WERI-Rb-1 (cell line): ENCODE data around the gene SUPT4H1.
A peak's percentile ranks its signal among the peaks of the same experiment; 100 is the strongest.

Experiments used
- DNase-seq: peaks from one replicate; pipeline ENCODE4 v3.0.0-alpha.2; 2020
- H3K27ac ChIP-seq: fragments of 250-450 bp; sonication (Bioruptor Pico); 2 replicates; pipeline ENCODE4 v1.5.1; 2020; ENCODE audit warnings: mild to moderate bottlenecking, moderate library complexity
- H3K27me3 ChIP-seq: fragments of 250-450 bp; sonication (Bioruptor Pico); 2 replicates; pipeline ENCODE4 v1.5.1; 2021; ENCODE audit warnings: mild to moderate bottlenecking, low read depth, moderate library complexity; ENCODE audit not compliant: insufficient read depth, severe bottlenecking
- H3K36me3 ChIP-seq: fragments of 250-450 bp; sonication (Bioruptor Pico); 2 replicates; pipeline ENCODE4 v1.5.1; 2020; ENCODE audit warnings: mild to moderate bottlenecking, moderate library complexity
- H3K4me3 ChIP-seq: 2 replicates; pipeline ENCODE4 v1.5.1; 2011; ENCODE audit warnings: low read depth, mild to moderate bottlenecking, control low read depth, low read length
- H3K9me3 ChIP-seq: fragments of 250-450 bp; sonication (Bioruptor Pico); 2 replicates; pipeline ENCODE4 v1.5.1; 2021; ENCODE audit warnings: mild to moderate bottlenecking, moderate library complexity; ENCODE audit not compliant: severe bottlenecking
- TF ChIP-seq, protein P1 (sequence below): IDR thresholded peaks from 2 replicates; pipeline ENCODE4 v1.5.1; 2011; ENCODE audit warnings: low read depth, mild to moderate bottlenecking, control low read depth, inconsistent platforms, low read length

Gene SUPT4H1

DNA sequence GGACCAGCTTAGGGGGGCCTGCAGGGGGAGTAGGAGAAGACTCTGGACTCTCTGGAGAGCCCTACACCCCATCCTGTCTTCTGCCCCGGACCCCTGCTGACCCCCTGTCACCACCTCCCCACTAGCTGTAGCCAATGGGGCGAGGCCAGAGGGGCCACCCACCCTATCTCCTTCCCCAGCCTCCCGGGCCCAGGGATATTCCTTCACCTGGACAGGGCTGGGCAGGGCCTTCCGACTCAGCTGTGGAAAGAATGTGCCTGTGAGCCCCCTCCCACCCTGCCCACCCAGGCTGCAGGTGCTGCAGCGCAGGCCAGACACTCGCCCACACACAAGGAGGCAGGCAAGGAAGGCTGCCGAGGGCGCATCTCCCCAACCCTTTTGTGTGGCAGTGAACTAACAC lies 46.4 kb downstream of the SUPT4H1 start:
- TF ChIP-seq, protein P1, sequence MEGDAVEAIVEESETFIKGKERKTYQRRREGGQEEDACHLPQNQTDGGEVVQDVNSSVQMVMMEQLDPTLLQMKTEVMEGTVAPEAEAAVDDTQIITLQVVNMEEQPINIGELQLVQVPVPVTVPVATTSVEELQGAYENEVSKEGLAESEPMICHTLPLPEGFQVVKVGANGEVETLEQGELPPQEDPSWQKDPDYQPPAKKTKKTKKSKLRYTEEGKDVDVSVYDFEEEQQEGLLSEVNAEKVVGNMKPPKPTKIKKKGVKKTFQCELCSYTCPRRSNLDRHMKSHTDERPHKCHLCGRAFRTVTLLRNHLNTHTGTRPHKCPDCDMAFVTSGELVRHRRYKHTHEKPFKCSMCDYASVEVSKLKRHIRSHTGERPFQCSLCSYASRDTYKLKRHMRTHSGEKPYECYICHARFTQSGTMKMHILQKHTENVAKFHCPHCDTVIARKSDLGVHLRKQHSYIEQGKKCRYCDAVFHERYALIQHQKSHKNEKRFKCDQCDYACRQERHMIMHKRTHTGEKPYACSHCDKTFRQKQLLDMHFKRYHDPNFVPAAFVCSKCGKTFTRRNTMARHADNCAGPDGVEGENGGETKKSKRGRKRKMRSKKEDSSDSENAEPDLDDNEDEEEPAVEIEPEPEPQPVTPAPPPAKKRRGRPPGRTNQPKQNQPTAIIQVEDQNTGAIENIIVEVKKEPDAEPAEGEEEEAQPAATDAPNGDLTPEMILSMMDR = no peak
- H3K4me3 ChIP-seq = no peak overlapping the region
- H3K36me3 ChIP-seq = peaks cover 35% of the 10 kb centered on the region
- H3K9me3 ChIP-seq = no peaks in the 10 kb centered on the region
- no peak for DNase-seq
- no peak overlapping the region for H3K27ac ChIP-seq
- no peaks in the 10 kb centered on the region for H3K27me3 ChIP-seq

DNA sequence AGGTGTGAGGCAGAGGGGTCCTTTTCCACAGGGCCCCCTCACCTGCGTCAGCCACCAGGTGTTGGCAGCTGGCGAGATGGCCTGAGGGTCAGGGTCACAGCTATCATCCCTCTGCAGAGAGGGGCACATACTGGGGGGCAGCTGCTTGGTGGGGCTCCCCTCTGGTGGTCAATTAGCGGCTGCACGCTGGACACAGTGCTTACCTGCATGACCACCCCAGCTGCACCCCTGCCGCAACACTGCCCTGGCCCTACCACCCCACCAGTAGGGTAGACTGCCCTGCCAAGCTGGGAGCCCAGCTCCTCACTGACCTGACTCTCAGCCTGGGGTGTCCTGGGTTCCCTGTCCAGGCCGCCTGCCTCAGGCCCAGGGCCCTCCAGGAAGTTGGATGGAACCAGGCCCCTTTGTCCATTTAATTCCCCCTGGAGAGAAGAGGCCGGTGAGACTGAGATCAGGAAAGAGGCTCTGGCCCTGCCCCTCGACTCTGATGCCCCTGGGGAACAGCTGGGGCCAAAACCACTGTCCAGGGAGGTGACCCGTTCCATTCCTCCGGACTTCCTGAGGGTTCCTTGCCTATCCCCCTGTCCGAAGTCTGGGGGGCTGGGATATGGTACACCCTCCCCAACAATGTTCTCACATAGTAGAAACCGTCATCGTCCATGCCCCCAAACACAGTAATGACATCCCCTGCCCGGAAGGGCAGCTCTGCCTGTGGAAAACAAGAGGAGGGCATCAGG lies 47.1 kb downstream of the SUPT4H1 start:
- Histone ChIP-seq H3K27me3 (no peaks in the 10 kb centered on the region), H3K4me3 (no peak overlapping the region), H3K9me3 (no peaks in the 10 kb centered on the region), H3K27ac (peak overlapping the region; percentile 67), H3K36me3 (peaks cover 30% of the 10 kb centered on the region)
- TF ChIP-seq, protein P1 = no peak
- DNase-seq = no peak

DNA sequence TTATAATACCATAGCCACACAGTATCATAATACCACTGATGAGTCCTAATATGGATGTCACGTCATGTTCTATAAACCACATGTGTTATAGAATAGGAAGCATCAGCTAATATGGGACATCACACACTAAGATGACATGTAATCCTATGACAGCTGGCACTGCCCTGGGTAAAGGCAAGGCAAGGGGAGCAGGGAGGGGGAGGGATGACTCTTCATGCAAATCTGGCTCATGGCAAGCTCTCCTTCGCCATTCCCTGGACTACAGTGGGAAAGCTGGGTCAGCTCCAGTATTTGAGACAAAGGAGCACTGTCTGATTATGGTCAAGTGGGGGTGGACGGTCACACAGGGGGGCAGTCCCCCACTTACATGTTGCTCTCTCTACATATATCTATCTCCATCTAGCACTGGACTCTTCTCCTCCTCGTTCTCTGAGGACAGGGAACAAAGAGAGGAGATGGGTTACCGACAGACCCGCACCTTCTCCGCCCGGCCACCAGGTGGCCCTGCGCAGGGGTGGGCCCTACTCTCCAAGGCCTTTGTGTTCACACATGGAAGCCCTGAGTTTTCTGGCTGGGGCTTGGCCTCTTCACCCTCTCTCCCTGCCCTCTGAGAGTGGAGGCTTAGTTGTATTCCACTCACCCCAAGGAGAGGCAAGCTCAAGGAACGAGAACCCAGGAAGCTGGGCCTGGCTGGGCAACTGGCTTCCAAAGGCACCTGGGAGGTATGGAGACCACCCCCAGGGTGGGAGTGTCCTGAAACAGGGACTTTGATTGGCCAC lies 47.8 kb downstream of the SUPT4H1 start:
- peak overlapping the region; percentile 67 for H3K27ac ChIP-seq
- peak; percentile 83 for DNase-seq
- peaks cover 27% of the 10 kb centered on the region for H3K36me3 ChIP-seq
- H3K4me3 ChIP-seq = no peak overlapping the region
- TF ChIP-seq, protein P1 = peak; percentile 98
- H3K27me3 ChIP-seq = no peaks in the 10 kb centered on the region
- H3K9me3 ChIP-seq = no peaks in the 10 kb centered on the region

DNA sequence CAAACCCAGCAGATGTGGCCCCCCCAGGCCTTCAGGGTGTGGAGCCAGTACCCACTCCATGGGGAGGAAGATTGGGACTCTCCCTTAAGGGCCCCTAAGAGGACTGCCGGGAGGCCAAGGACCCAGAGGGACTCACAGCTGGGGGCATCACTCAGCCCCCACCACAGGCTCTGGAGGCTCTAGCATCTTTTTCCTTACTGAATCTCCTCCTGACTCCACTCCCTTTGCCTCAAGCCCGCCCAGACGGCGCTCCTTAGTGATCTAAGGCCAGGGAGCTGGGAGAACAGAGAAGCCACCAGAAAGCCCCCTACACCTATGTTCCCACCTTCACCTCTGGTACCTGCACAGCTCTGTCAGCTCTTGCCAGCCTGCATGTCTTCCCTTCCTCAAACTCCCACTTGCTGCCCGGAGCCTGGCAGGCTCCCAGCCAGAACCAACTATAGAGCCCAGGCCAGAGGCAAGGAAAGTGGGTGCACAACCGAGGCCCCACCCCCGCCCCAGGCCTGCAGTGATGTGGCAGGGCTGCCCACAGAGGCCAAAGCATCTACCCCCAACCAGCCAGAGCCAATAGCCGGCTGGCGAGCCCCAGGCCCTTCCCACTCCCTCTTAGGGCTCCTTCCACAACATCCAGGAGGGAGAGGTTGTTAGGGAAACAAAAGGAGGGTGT lies 48.9 kb downstream of the SUPT4H1 start:
- no peaks in the 10 kb centered on the region for H3K27me3 ChIP-seq
- no peak overlapping the region for H3K4me3 ChIP-seq
- H3K27ac ChIP-seq = no peak overlapping the region
- TF ChIP-seq, protein P1 = no peak
- peaks cover 18% of the 10 kb centered on the region for H3K36me3 ChIP-seq
- DNase-seq = no peak
- no peaks in the 10 kb centered on the region for H3K9me3 ChIP-seq

DNA sequence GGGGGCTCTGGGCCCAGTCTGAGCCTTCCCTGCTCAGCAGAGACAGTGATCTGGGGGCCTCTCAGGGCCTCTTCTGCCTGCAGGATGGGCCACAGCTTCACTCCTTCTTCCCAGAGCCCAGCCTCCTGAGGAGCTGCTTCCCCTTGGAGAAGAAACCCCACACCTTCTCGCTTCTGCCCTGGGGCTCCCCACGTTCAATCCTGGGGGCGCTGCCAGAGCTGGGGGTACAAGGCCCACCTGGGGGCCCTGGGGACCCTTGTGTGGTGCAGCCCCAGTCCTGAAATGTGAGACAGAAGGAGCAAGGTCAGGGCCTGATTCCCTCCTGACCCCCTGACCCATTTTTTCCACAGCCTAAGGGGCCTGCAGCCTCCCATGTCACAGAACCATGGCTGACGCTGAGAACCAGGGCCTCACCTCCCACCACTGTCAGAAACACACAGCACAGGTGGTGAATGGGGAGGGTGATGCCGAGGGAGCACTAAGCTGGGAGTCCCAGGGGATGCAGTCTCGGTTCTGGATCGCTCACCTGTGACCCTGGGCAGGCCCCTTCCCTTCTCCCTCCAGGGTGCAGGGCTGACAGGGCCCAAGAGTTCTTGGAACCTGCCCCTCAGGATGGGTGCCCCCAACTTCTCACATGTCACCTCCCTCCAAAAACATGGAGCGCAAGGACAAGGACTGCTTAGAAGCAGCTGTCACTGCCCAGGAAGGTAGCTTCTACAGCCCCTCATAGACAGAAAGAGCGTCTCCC lies 49.7 kb downstream of the SUPT4H1 start:
- no peak for DNase-seq
- Histone ChIP-seq H3K4me3 (no peak overlapping the region), H3K9me3 (no peaks in the 10 kb centered on the region), H3K27me3 (no peaks in the 10 kb centered on the region), H3K27ac (no peak overlapping the region), H3K36me3 (peaks cover 11% of the 10 kb centered on the region)
- TF ChIP-seq, protein P1 = no peak
